GM19328 (cell line): ENCODE results near the gene BLZF1.
A peak's percentile ranks its signal among the peaks of the same experiment; 100 is the strongest.
"Not testable (repeated sequence)": the region's sequence is repeated elsewhere in the genome, so short reads cannot be mapped to it uniquely, and the experiment has no call there.

Experiments
- ATAC-seq: cut with Tn5 transposase; IDR thresholded peaks from one replicate; pipeline ENCODE4 v1.9.1; 2021; ENCODE audit warnings: mild to moderate bottlenecking, moderate library complexity; ENCODE audit not compliant: unreplicated experiment

BLZF1 gene

GRCh38 chr1:169360415-169360814, 7.6 kb upstream of the BLZF1 start:
- no peak for ATAC-seq

- no peak for ATAC-seq
These were observed 6.7 kb upstream of the BLZF1 start for GRCh38 chr1:169361281-169361680.

GRCh38 chr1:169363046-169363730, 4.8 kb upstream of the BLZF1 start:
- peak; percentile 23 for ATAC-seq

- ATAC-seq, result no peak
These were observed 3.0 kb upstream of the BLZF1 start for GRCh38 chr1:169364948-169365347.

GRCh38 chr1:169367096-169367685, 804 bp upstream of the BLZF1 start:
- ATAC-seq, result no peak

- no peak for ATAC-seq
These were observed 393 bp downstream of the BLZF1 start for GRCh38 chr1:169368406-169368769.

GRCh38 chr1:169371404-169371803, 3.4 kb downstream of the BLZF1 start:
- no peak for ATAC-seq

GRCh38 chr1:169381162-169381561, 13.2 kb downstream of the BLZF1 start:
- ATAC-seq, result no peak

GRCh38 chr1:169383449-169383848, 15.5 kb downstream of the BLZF1 start:
- ATAC-seq, result no peak

- ATAC-seq, result no peak
These were observed 19.4 kb downstream of the BLZF1 start for GRCh38 chr1:169387399-169387798.

- ATAC-seq, result no peak
These were observed 22.3 kb downstream of the BLZF1 start for GRCh38 chr1:169390303-169390702.

- no peak for ATAC-seq
These were observed 24.4 kb downstream of the BLZF1 start for GRCh38 chr1:169392406-169392805.

- no peak for ATAC-seq
These were observed 28.0 kb downstream of the BLZF1 start for GRCh38 chr1:169395955-169396354.

GRCh38 chr1:169402578-169402977, 34.6 kb downstream of the BLZF1 start:
- ATAC-seq, result not testable (repeated sequence)

- not testable (repeated sequence) for ATAC-seq
These were observed 40.3 kb downstream of the BLZF1 start for GRCh38 chr1:169408340-169408739.

GRCh38 chr1:169414952-169415351, 47.0 kb downstream of the BLZF1 start:
- no peak for ATAC-seq

GRCh38 chr1:169421309-169421708, 53.3 kb downstream of the BLZF1 start:
- no peak for ATAC-seq

GRCh38 chr1:169426174-169426705, 58.2 kb downstream of the BLZF1 start:
- ATAC-seq, result no peak

- no peak for ATAC-seq
These were observed 59.2 kb downstream of the BLZF1 start, which contains the start of gene CCDC181 for GRCh38 chr1:169427081-169427641. TSS of gene CCDC181 (minus strand) at chr1:169427474. CDS start at chr1:169424927, 2,547 bp downstream.
